Cortex of kidney (tissue), 1 donor: ENCODE measurements around the gene TBX21.
"Not testable (repeated sequence)": the region's sequence is repeated elsewhere in the genome, so short reads cannot be mapped to it uniquely, and the experiment has no call there.

ENCODE experiments used
- DNase-seq: peaks from one replicate; lab custom pipeline; 2025; lab: John Stamatoyannopoulos, UW

Gene TBX21

GRCh38 chr17:47732399-47733046 lies 513 bp upstream of the TBX21 start:
- DNase-seq, result no peak

- no peak for DNase-seq
Observed at GRCh38 chr17:47733674-47734410, 806 bp downstream of the TBX21 start.

DNA sequence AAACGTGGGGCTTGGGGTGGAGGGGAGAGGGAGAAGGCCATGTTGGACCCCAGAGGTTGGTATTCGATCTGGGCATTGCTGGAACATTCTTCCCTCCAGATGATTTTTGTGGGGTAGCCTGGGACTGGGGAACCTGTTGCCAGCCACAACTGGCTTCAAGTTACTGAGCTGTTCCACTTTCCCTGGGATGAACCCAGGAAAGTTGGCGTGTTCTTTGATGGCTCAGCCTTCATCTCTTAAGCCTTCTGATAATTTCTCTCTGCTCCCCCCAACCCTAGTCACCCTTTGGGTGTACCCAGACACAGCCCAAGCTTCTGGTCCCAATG lies 2.1 kb downstream of the TBX21 start:
- no peak for DNase-seq

- DNase-seq, result no peak
Observed at GRCh38 chr17:47735536-47736011, 2.5 kb downstream of the TBX21 start.

- no peak for DNase-seq
Observed at GRCh38 chr17:47736501-47737495, 3.8 kb downstream of the TBX21 start.

DNA sequence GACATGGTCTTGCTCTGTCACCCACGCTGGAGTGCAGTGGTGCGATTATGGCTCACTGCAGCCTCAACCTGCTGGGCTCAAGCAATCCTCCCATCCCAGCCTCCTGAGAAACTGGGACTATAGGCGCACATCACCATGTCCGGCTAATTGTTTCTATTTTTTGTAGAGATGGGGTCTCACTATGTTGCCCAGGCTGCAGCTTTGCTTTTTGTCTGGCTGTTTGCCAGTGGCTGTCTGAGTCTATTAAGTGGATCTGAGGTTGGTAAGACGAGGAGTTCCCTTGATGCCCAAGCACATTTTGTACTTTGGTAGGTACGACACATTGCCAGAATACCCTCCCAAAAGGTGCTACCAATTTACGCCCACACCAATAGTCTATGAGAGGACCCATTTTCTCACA lies 5.1 kb downstream of the TBX21 start:
- DNase-seq, result no peak

- no peak for DNase-seq
Observed at GRCh38 chr17:47739150-47739549, 6.1 kb downstream of the TBX21 start.

GRCh38 chr17:47739945-47740344 lies 6.9 kb downstream of the TBX21 start:
- not testable (repeated sequence) for DNase-seq

DNA sequence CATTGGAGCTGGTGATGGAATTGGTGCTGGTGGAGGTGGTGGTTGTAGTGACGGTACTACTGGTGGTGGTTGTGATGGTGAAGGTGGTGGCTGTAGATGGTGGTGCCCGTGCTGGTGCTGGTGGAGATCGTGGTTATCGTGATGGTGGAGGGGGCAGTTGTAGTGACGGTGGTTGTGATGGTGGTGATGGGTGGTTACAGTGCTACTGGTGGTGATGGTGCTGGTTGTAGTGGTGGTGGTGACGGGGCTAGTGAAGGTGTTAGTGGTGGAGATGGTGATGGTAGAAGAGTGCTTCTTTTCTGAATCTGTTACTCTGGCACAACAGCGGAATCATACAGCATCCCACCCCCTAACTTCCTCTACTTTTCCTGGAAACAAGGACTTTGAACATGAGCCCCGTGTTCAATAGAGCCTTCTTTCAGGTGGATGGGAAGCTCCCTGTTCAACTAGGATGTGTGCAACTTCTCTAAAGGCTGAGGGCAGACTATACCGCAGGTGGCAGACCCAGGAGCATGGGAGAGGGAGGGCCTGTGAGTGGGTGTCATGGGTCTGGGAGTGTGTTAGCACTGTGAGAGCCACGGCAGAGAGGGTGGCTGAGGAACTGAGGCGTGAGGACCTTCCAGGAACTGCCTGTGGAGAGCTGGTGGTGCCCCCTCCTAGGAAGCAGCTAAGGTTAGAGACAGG lies 8.2 kb downstream of the TBX21 start:
- DNase-seq, result no peak

DNA sequence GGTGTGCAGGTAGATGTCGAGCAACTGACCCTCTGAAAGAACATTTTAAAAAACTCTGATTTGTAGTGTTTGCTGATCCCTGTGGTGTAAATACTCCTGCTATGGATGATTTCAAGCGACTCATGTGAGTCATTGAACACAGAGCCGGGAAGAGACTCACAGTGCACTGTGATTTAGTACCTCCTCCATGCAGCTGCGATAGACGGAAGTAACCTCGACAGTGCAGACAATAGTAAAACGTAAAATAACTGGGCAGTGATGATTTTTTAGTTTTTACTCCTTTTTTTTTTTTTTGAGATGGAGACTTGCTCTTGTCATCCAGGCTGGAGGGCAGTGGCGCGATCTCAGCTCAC lies 8.7 kb downstream of the TBX21 start:
- no peak for DNase-seq

GRCh38 chr17:47742319-47743181 lies 9.5 kb downstream of the TBX21 start:
- DNase-seq, result no peak

GRCh38 chr17:47744168-47745036 lies 11.4 kb downstream of the TBX21 start:
- DNase-seq, result no peak

DNA sequence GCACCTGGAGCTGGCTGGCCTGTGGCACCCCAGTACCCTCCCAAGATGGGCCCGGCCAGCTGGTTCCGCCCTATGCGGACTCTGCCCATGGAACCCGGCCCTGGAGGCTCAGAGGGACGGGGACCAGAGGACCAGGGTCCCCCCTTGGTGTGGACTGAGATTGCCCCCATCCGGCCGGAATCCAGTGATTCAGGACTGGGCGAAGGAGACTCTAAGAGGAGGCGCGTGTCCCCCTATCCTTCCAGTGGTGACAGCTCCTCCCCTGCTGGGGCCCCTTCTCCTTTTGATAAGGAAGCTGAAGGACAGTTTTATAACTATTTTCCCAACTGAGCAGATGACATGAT lies 12.0 kb downstream of the TBX21 start:
- DNase-seq, result no peak

GRCh38 chr17:47751471-47751870 lies 18.4 kb downstream of the TBX21 start:
- no peak for DNase-seq

- no peak for DNase-seq
Observed at GRCh38 chr17:47757386-47757785, 24.4 kb downstream of the TBX21 start.

DNA sequence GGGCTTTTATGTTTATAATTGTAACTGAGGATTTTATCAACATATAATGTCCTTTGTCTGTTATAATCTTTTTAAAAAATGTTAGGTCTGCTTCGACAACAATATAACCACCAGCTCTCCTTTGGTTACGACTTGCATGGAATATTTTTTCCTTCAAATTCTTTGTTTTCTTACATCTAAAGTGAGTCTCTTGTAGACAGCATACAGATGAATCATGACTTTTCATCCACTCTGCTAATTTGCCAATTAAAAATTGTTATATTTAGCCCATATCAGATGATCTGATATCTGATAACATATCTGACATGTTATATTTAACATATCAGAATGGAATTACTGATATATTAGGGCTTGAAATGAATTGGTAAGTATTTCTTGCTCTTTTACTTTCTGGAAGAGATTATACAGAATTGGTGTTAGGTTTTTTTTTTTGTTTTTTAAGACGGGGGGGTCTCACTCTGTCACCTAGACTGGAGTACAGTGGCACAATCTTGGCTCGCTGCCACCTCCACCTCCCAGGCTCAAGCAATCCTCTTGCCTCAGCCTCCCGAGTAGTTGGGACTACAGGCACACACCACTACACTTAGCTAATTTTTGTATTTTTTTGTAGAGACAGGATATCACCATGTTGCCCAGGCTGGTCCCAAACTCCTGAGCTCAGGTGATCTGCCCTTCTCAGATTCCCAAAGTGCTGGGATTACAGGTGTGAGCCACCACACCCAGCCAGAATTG lies 27.5 kb downstream of the TBX21 start:
- no peak for DNase-seq

DNA sequence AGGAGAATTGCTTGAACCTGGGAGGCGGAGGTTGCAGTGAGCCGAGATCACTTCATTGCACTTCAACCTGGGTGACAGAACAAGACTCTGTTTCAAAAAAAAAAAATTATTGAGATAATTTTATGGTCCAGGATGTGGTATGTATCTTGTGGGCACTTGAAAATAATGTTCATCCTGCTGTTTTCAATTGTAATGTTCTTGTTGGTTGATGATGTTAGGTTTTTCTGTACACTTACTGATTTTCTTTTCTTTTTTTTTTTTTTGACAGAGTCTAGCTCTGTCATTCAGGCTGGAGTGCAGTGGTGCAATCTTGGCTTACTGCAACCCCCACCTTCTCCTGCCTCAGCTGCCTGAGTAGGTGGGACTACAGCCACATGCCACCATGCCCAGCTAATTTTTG lies 29.7 kb downstream of the TBX21 start:
- no peak for DNase-seq

GRCh38 chr17:47763913-47764582 lies 31.0 kb downstream of the TBX21 start:
- DNase-seq, result no peak

- not testable (repeated sequence) for DNase-seq
Observed at GRCh38 chr17:47773649-47774048, 40.6 kb downstream of the TBX21 start.
